ENCODE results near the gene CSK.

The CSK gene

GRCh38 chr15:74826921-74827320 is 45.0 kb downstream of the CSK start:
- TF ChIP-seq CTCF (IDR thresholded peaks at IDR 0.05; ENCODE audit: borderline replicate concordance, insufficient read depth, low read depth, low read length), result no peak
- H3K4me3 ChIP-seq (ENCODE audit: low read depth, low read length), result no peak overlapping the region

DNA sequence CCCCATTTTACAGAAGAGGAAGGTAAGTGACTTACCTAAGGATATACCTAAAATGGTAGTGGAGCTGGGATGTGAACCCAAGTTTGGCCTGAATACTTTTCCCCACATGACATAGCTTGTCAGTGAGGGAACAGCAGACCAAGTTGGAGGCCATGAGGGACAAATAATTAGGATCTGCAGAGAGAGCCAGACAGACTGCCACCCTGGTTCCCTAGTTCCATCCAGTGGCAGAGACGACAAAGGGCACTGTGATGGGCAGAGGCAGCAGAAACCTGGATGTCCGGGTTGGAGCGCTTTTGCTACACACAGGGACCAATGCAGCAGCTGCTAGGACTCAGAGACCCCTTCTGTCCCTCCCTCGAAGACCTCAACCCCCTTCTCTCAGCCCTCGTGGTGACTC is 45.7 kb downstream of the CSK start:
- TF ChIP-seq CTCF (IDR thresholded peaks at IDR 0.05; ENCODE audit: borderline replicate concordance, insufficient read depth, low read depth, low read length), result no peak
- H3K4me3 ChIP-seq (ENCODE audit: low read depth, low read length), result no peak overlapping the region

GRCh38 chr15:74828835-74829234 is 47.0 kb downstream of the CSK start:
- no peak overlapping the region for H3K4me3 ChIP-seq (ENCODE audit: low read depth, low read length)
- no peak for TF ChIP-seq CTCF (IDR thresholded peaks at IDR 0.05; ENCODE audit: borderline replicate concordance, insufficient read depth, low read depth, low read length)

GRCh38 chr15:74829486-74829885 is 47.6 kb downstream of the CSK start:
- TF ChIP-seq CTCF (IDR thresholded peaks at IDR 0.05; ENCODE audit: borderline replicate concordance, insufficient read depth, low read depth, low read length), result no peak
- H3K4me3 ChIP-seq (ENCODE audit: low read depth, low read length), result no peak overlapping the region

DNA sequence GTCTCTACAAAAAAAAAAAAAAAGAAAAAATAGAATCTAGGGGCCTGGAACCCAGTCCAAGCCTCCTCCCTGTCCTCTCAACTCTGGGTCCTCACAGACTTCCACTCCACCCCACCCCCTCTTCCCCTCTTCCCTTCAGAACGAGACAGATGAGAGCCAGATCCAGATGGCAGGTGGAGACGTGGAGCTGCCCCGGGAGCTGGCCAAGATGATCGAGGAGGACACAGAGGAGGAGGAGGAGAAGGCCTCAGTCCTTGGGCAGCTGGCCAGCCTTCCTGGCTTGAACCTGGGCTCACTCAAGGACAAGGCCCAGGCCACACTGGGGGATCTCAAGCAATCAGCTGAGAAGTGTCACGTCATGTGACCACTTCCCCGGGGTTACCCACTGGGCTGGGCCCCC is 48.1 kb downstream of the CSK start:
- TF ChIP-seq CTCF (IDR thresholded peaks at IDR 0.05; ENCODE audit: borderline replicate concordance, insufficient read depth, low read depth, low read length), result no peak
- H3K4me3 ChIP-seq (ENCODE audit: low read depth, low read length), result no peak overlapping the region

- H3K4me3 ChIP-seq (ENCODE audit: low read depth, low read length), result no peak overlapping the region
- no peak for TF ChIP-seq CTCF (IDR thresholded peaks at IDR 0.05; ENCODE audit: borderline replicate concordance, insufficient read depth, low read depth, low read length)
Measured at GRCh38 chr15:74830868-74831267, 49.0 kb downstream of the CSK start.

- TF ChIP-seq CTCF (IDR thresholded peaks at IDR 0.05; ENCODE audit: borderline replicate concordance, insufficient read depth, low read depth, low read length), result no peak
- no peak overlapping the region for H3K4me3 ChIP-seq (ENCODE audit: low read depth, low read length)
Measured at GRCh38 chr15:74831813-74832495, 50.1 kb downstream of the CSK start.
